Measurements from ENCODE around the gene CPSF7. TPM values are rescaled to one million over a fixed set of nuclear protein-coding genes. Genes with fewer than 3 reads are reported as not detected.

The CPSF7 gene
- total RNA-seq, 2 donors from 2014 or later = 24.6 to 31.4 TPM

- Histone ChIP-seq H3K4me1 (peaks cover 0 to 9% of the 10 kb centered on the region in 2 donors), H3K27me3 (no peaks in the 10 kb centered on the region), H3K4me3 (no peak overlapping the region), H3K27ac (peak overlapping the region in 1 of 2 donors; percentile 2), H3K36me3 (peaks cover 42% of the 10 kb centered on the region), H3K9me3 (no peaks in the 10 kb centered on the region)
- TF ChIP-seq CTCF (IDR thresholded peaks at IDR 0.05) = no peak
- no peak for DNase-seq (ENCODE audit: low spot score)
These were observed 59.3 kb downstream of the CPSF7 start for GRCh38 chr11:61370349-61371005.

- peak; percentile 66 for DNase-seq (ENCODE audit: low spot score)
- Histone ChIP-seq H3K27me3 (no peaks in the 10 kb centered on the region), H3K9me3 (no peaks in the 10 kb centered on the region), H3K4me3 (no peak overlapping the region), H3K36me3 (peaks cover 50% of the 10 kb centered on the region), H3K4me1 (peaks cover 0 to 9% of the 10 kb centered on the region in 2 donors), H3K27ac (peak overlapping the region in 1 of 2 donors; percentile 2)
- TF ChIP-seq CTCF (IDR thresholded peaks at IDR 0.05) = no peak
These were observed 60.1 kb downstream of the CPSF7 start for GRCh38 chr11:61369372-61370348.

GRCh38 chr11:61368646-61369045 lies 61.1 kb downstream of the CPSF7 start:
- H3K27ac ChIP-seq = no peak overlapping the region
- H3K9me3 ChIP-seq = no peaks in the 10 kb centered on the region
- TF ChIP-seq CTCF (IDR thresholded peaks at IDR 0.05) = no peak
- H3K36me3 ChIP-seq = peaks cover 60% of the 10 kb centered on the region
- no peak overlapping the region for H3K4me3 ChIP-seq
- no peak for DNase-seq (ENCODE audit: low spot score)
- H3K27me3 ChIP-seq = no peaks in the 10 kb centered on the region
- peaks cover 0 to 10% of the 10 kb centered on the region in 2 donors for H3K4me1 ChIP-seq

GRCh38 chr11:61367406-61367805 lies 62.4 kb downstream of the CPSF7 start:
- no peak for TF ChIP-seq CTCF (IDR thresholded peaks at IDR 0.05)
- Histone ChIP-seq H3K4me3 (no peak overlapping the region), H3K27ac (no peak overlapping the region), H3K36me3 (peaks cover 61% of the 10 kb centered on the region), H3K9me3 (no peaks in the 10 kb centered on the region), H3K4me1 (peaks cover 0 to 21% of the 10 kb centered on the region in 2 donors), H3K27me3 (no peaks in the 10 kb centered on the region)
- no peak for DNase-seq (ENCODE audit: low spot score)

- no peak overlapping the region for H3K4me3 ChIP-seq
- H3K9me3 ChIP-seq = no peaks in the 10 kb centered on the region
- H3K4me1 ChIP-seq = peaks cover 0 to 32% of the 10 kb centered on the region in 2 donors
- no peak for TF ChIP-seq CTCF (IDR thresholded peaks at IDR 0.05)
- DNase-seq (ENCODE audit: low spot score) = no peak
- H3K27me3 ChIP-seq = no peaks in the 10 kb centered on the region
- no peak overlapping the region for H3K27ac ChIP-seq
- H3K36me3 ChIP-seq = peaks cover 53% of the 10 kb centered on the region
These were observed 65.6 kb downstream of the CPSF7 start for GRCh38 chr11:61364012-61364675.

Measured in right atrium auricular region (tissue), 2 donors.